ENCODE measurements around the gene PRKAG2.

- no peak for TF ChIP-seq GATA3 (IDR thresholded peaks at IDR 0.05; ENCODE audit: low read depth, low read length)
- TF ChIP-seq GATA2 (IDR thresholded peaks at IDR 0.05; ENCODE audit: low read depth, low read length), result no peak
Observed at GRCh38 chr7:151853896-151854719, 22.8 kb downstream of the PRKAG2 start.

Data from SH-SY5Y (cell line).